CD4-positive, alpha-beta T cell treated with Interferon alpha-2 for 1 hour (primary cell): ENCODE measurements around the gene IGSF21.
A peak's percentile ranks its signal among the peaks of the same experiment; 100 is the strongest.

ENCODE experiments used
- DNase-seq, 2 donors: peaks; one replicate each; pipeline ENCODE4 v3.0.0-alpha.2; 2020 to 2022

The IGSF21 gene

GRCh38 chr1:18097206-18097605, 10.4 kb upstream of the IGSF21 start:
- no peak for DNase-seq

- DNase-seq, result no peak
These were observed 8.6 kb upstream of the IGSF21 start for GRCh38 chr1:18099026-18099425.

GRCh38 chr1:18100060-18100459, 7.5 kb upstream of the IGSF21 start:
- no peak for DNase-seq

- peak; percentile 6 to 38 for DNase-seq
These were observed 7.0 kb upstream of the IGSF21 start for GRCh38 chr1:18100491-18101063.

- DNase-seq, result no peak
These were observed 6.1 kb upstream of the IGSF21 start for GRCh38 chr1:18101508-18101907.

- DNase-seq, result no peak
These were observed 3.7 kb upstream of the IGSF21 start for GRCh38 chr1:18103788-18104421.

- no peak for DNase-seq
These were observed 3.0 kb upstream of the IGSF21 start for GRCh38 chr1:18104546-18105100.

GRCh38 chr1:18105196-18105595, 2.4 kb upstream of the IGSF21 start:
- no peak for DNase-seq

GRCh38 chr1:18108299-18109057, 880 bp downstream of the IGSF21 start:
- DNase-seq, result no peak

- DNase-seq, result no peak
These were observed 1.6 kb downstream of the IGSF21 start for GRCh38 chr1:18109058-18109755.

- DNase-seq, result no peak
These were observed 2.4 kb downstream of the IGSF21 start for GRCh38 chr1:18109756-18110597.

GRCh38 chr1:18110598-18110939, 3.0 kb downstream of the IGSF21 start:
- DNase-seq, result no peak

GRCh38 chr1:18110968-18111367, 3.4 kb downstream of the IGSF21 start:
- no peak for DNase-seq

- DNase-seq, result no peak
These were observed 4.2 kb downstream of the IGSF21 start for GRCh38 chr1:18111605-18112297.

- DNase-seq, result no peak
These were observed 5.0 kb downstream of the IGSF21 start for GRCh38 chr1:18112611-18113010.

GRCh38 chr1:18114726-18115410, 7.3 kb downstream of the IGSF21 start:
- DNase-seq, result no peak

- DNase-seq, result no peak
These were observed 9.2 kb downstream of the IGSF21 start for GRCh38 chr1:18116777-18117176.

GRCh38 chr1:18118078-18118477, 10.5 kb downstream of the IGSF21 start:
- DNase-seq, result no peak

GRCh38 chr1:18118491-18118890, 10.9 kb downstream of the IGSF21 start:
- DNase-seq, result no peak

GRCh38 chr1:18119289-18119688, 11.7 kb downstream of the IGSF21 start:
- DNase-seq, result no peak

GRCh38 chr1:18119771-18120377, 12.3 kb downstream of the IGSF21 start:
- DNase-seq, result no peak
